GM21367 (cell line): ENCODE measurements around the gene RALGDS.

Source experiments
- ATAC-seq: cut with Tn5 transposase; IDR thresholded peaks from one replicate; pipeline ENCODE4 v1.9.1; 2021; ENCODE audit not compliant: unreplicated experiment

Gene RALGDS

DNA sequence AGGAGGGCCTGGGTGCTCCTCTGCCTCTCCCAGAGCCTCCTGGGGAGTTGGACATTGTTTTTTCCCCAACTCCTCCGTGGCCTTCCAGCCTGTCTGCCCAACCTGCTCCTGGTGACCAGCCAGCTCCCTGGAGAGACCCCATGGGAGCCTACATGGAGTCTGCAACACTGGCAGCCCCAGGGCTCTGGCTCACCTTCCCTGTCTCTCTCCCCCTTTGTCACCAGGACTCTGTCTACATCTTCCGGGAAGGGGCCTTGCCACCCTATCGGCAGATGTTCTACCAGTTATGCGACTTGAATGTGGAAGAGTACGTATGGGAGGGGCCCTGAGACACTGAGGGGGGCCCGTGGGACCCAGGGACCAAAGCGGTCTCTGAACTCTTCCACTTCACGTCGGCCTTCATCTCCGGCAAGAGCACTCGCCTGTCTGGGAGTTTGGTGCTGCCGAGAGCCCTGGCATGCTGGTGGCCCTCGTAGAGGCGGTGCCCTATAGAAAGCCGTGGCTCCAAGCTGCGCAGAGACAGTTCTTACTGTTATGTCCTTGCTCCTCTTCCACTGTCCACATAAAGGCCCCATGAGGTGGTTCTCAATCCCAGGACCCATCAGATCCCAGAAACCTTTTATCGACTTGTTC lies 65.1 kb downstream of the RALGDS start:
- no peak for ATAC-seq

DNA sequence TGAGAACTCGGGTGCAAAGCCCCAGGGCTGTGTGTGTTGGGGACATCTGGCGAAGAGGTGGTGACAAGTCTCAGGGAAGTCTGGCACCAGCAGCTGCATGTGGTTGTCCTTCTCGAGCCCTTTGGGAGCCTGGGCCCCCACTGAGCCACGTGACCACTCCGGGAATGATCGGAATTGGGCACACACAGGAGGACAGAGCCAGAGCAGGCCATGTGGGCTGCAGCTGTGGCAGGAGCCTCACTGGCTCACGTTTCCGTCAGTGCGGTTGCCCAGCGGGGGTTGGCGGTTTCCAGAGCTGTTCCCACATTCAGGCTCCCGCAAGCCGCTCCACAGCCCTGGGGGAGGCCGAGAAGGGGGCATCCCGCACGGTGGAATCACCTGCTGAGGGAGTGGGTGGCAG lies 66.1 kb downstream of the RALGDS start:
- no peak for ATAC-seq

DNA sequence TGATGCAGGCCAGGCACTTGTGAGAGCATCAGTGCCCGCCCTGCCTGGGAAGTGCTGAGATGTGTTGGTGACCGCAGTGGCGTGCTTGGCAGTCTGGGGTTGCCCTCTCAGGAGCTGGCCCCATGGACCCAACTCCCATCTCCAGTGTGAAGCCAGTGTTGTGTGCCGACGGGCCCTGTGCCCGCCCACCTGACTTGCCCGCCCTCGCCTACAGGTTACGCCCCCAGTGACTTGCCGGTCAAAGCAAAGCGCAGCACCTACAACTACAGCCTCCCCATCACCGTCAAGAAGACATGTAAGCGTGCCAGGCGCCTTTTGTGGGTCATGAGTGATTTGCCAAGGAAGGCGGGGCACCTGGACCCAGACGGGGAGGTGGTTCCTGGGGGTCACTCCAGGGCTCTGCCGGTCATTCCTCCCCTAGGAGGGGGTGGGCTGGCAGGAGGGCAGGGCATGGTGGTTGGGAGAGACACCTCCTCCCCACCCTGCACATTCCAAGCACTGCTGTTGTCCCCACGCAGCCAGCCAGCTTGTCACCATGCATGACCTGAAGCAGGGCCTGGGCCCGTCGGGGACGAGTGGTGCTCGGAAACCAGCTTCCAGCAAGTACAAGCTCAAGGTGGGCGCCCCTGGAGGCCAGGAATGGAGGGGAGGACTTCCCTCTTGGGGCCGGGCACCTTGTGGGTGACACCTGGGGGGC lies 66.7 kb downstream of the RALGDS start:
- no peak for ATAC-seq

DNA sequence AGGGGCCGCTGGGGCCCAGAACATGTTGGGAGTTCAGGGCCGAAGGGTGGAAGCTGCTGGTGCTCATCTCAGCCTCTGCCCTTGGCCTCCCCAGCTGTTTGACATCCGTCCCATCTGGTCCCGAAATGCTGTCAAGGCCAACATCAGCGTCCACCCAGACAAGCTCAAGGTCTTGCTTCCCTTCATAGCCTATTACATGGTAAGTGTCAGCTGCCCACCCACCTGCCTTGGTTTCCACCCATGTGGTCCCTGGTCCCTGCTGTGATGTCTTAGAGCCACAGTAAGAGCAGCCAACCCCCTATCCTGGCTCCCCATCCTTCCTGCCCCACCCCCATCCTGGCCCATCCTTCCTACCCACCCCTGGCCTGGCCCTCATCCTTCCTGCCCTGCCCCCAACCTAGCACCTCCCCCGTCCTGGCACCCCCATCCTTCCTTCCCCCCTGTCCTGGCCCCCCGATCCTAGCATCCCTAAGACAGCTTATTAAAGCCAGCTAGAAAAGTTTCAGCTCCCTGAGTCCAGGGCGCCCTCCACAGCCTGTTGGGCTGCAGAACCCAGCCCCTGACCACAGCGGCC lies 69.0 kb downstream of the RALGDS start:
- ATAC-seq = no peak

DNA sequence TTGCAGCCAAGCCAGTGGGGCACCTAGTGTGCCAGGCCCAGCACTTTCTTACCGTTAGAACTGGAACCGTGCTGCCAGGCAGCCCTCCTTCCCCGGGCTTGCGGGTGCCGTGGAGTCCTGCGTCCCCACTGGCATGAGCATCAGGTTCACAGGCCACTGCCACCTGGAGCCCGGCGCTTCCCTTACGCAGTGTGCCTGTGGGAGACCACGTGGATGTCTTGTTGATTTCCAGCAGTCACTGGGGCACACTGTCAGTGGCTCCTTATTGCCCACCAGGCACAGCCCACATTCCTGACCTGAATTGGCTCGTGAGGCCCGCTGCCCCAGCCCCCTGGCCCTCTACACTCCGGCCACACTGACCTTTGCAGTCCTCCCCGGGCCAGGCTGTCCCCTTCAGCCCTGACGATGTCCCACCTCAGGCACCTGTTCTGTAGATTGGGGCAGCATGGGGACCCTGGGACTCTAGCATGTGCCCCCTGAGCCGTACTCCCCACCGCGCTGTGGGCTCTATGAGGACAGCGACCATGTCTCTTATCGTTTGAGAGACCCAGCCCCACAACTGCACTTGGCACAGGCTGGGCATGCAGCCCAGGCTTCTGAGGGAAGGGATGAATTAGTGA lies 69.6 kb downstream of the RALGDS start:
- ATAC-seq = no peak

DNA sequence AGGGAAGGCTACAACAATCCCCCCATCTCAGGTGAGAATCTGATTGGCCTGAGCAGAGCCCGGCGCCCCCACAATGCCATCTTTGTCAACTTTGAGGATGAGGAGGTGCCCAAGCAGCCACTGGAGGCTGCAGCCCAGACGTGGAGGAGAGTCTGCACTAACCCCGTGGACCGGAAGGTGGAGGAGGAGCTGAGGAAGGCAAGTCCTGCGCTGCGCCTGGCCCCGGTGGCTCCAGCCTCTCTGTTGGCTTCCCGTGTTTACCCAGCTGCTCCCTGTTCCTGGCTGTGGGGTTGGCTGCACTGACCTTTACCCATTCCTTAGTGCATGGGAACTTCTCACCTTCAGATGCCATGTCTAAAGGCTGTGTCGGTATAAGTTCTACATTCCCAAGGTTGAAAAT lies 70.3 kb downstream of the RALGDS start:
- ATAC-seq = no peak

DNA sequence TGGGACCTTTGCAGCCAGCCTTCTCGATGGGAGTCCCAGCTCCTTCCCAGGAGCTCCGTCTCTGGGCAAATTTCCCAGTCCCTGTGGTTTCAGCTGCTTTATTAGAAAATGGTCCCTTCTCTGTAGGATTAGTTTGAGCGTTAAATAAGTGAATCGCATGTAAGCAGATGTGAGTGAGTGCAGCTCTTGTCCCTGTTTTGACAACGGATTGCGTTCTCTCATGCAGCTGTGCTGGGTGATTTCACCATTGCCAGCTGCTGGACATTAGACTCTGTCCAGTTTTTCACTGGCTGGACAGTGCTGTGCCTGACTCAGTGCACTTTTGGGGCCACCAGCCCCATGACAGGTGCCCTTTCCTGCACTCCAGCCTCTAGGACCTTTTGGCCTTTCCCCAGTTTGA lies 70.9 kb downstream of the RALGDS start:
- ATAC-seq = no peak

DNA sequence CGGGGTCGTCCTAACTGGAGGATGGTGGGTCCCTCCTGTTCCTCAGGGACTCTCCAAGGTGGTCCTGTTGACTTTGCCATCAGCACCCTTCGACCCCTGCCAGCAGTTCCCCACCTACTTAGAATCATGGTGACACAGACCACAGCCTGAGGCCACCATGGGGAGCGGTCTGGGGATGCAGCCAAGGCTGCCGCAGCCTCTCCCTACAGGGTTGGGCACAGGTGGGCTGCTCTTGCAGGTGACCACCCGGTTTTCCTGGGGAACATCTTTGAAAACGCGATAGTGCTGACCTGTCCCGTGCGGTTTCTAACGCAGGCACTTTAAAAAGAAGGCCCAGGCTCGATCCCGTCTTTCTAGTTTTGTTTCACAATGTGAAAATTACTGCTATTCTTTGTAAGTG lies 72.0 kb downstream of the RALGDS start:
- no peak for ATAC-seq

DNA sequence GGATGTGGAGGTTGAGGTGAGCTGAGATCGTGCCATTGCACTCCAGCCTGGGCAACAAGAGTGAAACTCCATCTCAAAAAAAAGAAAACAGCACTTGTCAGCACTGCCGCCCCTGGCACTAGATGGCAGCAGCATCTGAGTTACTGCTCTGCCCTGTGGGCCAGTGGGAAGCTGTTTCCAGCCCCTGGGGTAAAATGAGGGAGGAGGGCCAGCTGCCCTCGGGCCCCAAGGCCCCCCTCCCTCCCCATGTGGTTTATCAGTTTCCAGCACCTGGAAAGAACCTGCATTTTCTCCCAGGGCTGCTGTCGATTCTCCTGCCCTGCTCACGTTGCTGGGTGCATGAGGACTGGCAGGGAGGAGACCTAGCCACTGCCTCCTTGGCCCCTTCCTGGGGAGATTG lies 72.4 kb downstream of the RALGDS start:
- no peak for ATAC-seq
